T-helper 1 cell treated with Interleukin-12 subunit alpha and Interleukin-12 subunit beta and Interleukin-4 antibody, amounts not matched to agents 30 ng/mL and 1 ng/mL, for 36 hours (primary cell): ENCODE data around the gene PIBF1. TPM values are rescaled to one million over a fixed set of nuclear protein-coding genes. Genes with fewer than 3 reads are reported as not detected.

Experiments
- intact Hi-C: fragments of 100-400 bp; cut with micrococcal nuclease; formaldehyde crosslinking; loops from one replicate; pipeline ENCODE4 v1.15.1; 2024
- total RNA-seq: library from RNA; stranded (reverse); gene quantifications from 2 replicates; pipeline ENCODE4 v1.2.3, GENCODE V29; 2022

The PIBF1 gene
- total RNA-seq, 1 donor from 2014 or later, result 22.1 TPM

DNA sequence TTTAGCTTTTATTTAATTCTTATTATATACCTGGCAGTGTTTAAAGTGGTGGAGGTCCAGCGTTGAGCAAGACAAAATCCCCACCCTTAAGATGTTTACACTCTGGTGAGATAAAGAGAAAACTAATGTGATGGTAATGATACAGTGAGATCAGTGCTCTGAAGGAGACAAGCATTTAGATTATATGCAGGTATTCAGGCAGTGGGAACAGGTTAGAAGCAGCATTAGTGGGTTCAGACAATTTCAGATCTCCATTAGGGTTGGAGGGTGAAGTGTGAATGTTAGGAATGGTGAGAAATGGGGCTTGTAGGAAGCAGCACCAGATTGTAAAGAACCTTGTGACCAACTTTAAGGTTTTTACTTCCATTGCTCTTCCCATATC is 39.0 kb downstream of the PIBF1 start:
- intact Hi-C loops, result no loop called here

DNA sequence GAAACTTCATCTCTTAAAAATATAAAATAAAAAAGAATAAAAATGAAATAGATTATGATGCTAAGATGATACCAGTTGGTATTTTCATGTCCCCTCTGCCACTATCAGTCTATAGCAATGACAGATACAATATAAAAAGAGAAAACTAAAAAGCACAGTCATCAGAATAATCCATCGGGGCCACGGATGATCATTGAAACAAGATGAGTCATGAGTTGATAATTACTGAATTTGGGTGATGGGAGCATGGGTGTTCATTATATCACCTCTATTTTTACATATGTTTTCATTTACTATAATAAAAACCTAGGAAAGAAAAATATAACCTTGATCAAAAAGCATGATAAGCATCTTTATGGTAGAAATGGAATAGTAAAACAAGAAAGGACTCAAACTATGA is 41.1 kb downstream of the PIBF1 start:
- intact Hi-C loops, result no loop called here

DNA sequence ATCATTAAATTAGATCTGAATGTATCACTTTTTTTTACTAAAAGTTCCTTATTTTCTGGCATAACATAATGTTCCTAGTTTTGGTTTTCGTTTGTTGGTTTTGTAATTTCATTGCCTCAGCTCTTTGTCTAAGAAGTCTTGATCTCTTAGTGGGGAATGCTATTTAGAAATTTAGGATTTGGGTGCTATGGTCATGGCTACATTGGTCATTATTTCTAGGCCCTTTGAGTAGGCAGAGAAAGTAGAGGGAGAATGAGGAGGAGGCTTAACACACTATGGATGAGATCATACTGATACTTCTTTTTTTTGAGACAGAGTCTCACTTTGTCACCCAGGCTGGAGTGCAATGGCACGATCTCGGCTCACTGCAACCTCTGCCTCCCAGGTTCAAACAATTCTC is 41.8 kb downstream of the PIBF1 start:
- intact Hi-C loops, result no loop called here

DNA sequence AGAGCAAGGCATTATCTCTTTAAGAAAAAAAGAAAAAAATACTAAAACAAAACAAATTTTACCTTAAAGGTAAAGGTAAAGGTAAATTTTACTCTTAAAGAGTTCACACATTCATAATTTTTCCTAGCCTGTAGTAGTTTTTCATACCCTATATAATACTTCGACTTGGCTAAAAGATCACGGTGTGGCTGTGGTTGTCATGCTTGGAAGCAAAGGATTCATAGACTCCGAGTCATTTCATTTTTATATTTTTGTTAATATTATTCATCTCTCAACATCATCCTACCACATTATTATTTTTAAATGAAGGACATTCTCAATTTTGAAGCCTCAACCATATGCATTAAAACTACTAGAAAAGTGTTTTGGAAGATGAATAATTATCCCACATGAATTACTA is 52.7 kb downstream of the PIBF1 start:
- intact Hi-C loops, result no loop called here

DNA sequence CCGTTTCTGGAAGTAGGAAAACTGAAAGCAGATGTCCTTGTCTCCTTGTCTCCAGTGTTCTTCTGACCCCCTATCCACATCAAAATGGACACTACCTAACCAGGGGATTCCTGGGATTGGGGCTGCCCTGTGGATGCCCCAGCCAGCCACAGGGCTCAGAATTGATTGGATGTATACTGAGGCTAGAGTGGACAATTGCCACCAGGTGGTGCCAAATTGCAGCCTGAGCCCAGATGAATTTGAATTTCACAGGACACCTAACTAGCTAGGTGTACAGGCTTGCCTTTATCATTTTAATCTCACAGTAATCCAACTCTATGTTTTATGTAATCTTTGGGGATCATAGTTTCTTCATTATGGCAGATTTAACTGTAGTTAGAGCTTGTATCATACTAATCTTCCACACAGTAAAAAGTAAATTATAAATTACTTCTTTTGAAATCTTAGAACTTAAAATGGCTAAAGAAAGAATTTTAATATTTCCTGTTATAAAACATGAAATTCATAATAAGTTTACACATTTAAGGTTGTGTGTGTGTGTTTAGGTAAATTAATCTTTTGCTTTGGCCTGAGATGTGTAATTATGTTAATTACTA is 58.0 kb downstream of the PIBF1 start:
- intact Hi-C loops, result loop anchor here (1.0 to 10.0 kb wide), 3 partner anchors 215 to 868 kb away; partner anchors contain the start of gene KLF5

DNA sequence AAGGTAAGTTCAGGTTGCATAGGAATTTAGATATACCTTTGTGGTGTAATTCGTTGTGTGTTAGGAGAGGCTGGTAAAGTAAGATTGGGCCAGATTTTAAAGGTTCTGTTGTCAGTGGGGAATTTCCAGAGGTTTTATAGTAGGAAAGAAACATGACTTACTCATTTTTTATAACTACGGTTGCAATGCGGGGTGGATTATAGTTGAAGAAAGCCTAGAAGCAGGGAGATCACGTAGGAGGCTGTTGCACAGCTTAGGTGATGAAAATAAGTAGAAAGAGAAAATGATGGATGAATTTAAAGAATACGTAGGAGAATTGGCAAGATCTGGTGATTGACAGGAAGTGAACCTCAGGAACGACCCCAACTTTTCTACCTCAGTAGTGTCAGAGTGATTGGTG is 61.1 kb downstream of the PIBF1 start:
- intact Hi-C loops, result loop anchor here (10.0 kb wide), 1 partner anchor 212 kb away; the partner anchor contains the start of gene KLF5

DNA sequence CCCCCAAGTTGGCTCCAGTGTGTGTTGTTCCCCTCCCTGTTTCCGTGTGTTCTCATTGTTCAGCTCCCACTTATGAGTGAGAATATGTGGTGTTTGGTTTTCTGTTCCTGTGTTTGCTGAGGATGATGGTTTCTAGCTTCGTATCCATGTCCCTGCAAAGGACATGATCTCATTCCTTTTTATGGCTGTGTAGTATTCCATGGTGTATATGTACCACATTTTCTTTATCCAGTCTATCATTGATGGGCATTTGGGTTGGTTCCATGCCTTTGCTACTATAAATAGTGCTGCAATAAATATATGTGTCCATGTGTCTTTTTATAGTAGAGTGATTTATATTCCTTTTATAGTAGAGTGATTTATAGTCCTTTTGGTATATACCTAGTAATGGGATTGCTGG is 63.2 kb downstream of the PIBF1 start:
- intact Hi-C loops, result loop anchor here (10.0 kb wide), 1 partner anchor 210 kb away; the partner anchor contains the start of gene KLF5

DNA sequence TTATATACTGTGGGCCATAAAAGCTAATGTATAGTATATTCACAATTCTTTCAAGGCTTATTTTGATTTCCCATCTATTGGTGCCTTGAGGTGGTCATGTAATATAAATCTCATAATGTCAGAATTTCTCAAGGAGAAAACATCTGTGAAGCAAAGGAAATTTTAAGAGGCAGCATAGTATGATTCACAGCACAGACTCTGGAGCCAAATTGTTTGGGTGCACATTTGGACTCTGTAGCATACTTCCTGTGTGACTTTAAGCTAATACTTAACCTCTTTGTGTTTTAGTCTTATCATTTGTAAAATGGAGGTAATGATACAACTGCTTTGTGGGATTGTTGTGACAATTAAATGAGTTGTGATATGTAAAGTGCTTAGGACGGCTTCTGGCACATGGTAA is 67.6 kb downstream of the PIBF1 start:
- intact Hi-C loops, result loop anchor here (10.0 kb wide), 1 partner anchor 205 kb away; the partner anchor contains the start of gene KLF5

DNA sequence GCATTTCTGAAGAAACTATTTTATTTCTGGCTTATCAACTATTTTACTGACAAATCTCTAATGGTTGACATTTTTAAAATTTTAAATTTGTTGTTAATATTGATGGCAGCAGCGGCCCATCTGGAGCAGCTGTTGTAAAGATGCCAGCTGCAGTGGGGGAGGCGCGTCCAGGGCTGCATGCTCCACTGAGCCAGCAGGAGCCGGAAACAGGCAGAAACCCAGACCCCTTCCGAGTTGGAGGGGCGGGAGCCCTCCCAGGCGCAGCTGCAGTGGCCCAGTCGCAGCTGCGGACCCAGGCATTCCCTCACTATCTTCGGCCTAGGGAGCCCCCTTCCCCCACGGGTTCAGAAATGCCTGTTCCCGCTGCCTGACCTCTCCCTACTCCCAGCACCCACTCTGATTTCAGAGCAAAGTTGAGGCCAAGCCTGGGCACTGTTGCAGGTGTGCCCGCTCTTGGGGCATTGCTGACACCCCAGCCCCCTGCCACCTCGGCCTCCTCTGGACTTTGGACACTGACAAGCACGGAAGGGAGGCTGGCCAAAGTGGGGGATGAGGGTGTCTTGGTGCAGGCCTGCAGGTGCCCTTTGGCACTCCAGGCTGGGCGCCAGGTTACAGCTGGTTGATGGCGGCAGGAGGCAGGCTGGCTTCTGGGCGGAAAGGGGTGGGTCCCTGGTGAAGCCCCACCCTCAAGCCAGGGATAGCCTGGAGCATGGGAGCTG is 69.2 kb downstream of the PIBF1 start:
- intact Hi-C loops, result no loop called here

DNA sequence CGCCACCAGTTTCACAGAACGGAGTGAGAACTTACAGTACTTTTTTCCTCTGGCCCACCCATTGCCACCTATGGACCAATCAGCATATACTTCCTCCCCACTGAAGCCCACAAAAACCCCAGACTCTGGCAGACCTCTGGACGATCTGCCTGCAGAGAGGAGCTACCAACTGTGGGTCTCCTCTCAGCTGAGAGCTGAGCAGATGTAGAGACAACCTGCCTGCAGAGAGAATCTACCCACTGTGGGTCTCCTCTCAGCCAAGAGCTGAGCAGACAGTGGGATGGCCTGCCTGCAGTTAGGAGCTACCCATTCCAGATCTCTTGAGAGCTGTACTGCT is 69.7 kb downstream of the PIBF1 start:
- intact Hi-C loops, result no loop called here

DNA sequence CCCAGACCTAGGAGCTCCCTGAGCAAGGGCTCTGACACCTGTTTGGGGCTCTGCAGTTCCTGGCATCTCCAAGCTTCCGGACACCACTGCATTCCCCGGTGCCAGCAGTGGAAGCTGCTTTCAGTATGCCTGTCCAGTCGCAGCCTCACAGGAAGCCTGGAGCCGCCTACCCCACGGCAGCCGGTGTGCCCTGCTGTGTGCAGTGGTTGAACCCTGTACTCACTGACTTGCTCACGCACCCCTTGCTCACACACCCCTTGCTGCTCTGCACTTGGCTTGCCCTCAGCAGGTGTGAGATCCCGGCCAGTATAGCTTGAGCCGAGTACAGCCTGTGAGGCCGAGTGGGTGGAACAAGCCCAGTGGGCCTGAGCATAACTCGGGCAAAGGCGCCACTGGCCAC is 70.3 kb downstream of the PIBF1 start:
- intact Hi-C loops, result no loop called here

DNA sequence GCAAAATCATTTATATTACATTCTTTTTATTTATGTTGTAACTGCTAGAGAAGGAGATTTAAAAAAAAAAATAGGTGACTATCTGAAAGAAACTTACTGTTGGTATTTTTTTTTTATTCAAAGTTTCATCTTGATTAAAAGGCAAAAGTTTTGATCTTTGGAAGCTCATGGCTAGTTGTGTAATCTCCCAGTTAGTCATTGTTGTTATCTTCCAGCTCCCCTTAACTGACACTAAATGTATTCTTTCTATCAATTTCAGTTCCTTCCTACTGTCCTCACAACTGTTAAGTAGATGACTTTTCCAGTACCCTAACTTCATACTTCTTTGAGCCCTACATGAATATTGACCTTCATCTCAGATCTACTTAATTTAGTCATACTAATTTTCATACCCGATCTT is 71.1 kb downstream of the PIBF1 start:
- intact Hi-C loops, result no loop called here

DNA sequence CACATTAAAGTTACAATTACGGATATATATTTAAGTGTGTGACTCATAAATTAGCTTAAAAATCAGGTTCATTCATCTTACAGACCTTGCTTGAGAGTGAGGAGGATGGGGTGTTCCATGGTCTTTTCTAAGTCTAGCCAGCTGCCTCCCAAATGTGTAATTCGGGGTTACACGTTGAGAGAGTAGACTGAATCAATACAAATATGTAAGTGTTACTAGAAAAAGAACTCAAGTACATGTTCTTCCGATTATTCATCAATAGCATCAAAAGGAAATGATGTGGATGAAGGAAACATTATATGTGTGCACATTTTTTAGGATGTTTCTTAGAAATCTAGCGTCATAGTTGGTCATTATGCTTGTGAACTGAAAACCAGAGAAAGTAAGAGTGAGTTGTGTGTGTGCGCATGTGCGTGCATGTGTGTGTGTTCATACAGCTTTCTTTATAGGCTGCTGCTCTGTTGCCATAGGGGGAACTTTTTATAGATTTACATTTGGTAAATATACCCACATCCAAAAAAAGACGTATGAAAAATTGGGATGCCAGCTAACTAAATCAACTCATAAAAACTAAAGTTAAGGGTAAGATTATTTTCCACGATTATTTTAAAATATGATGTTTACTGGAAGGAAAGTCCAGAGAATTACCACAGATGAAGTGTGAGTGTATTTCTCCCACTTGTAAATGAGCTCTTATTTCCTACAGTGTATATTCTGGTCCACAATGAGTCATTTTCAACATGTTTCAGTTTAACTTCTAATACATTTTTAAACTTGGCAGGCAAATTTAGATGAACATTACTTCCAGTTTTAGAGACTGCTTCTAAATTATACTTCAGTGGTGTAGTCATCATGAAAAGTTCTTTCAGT is 82.4 kb downstream of the PIBF1 start:
- intact Hi-C loops, result no loop called here

DNA sequence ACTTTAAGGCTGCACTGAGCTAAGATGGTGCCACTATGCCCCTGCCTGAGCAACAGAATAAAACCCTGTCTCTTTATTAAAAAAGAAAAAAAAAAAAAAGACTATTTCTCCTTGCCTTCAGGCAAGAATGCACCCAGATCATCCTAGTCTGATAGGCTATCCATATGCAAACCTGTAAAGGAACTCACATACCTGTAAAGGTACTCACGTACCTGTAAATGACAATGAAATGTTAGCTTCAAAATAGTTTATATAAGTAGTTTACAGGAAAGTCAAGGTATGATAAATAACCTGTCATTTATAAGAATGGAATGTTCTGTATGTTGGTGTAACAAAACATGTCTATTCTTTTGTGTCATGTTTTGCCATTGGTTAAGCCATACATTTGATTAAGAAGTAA is 86.3 kb downstream of the PIBF1 start:
- intact Hi-C loops, result no loop called here

DNA sequence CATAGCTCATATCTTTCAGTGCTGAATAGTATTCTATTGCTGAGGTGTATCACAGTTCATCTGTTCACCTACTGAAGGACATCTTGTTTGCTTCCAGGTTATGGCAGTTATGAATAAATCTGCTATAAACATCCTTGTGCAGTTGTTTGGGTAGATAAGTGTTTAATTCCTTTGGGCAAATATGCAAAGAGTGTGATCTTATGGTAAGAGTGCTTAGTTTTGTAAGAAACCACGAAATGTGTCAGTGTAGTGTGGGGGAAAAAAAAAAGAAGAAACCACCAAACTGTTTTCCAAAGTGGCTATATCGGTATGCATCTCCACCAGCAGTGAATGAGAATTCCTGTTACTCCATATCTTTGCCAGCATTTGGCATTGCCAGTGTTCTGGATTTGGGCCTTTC is 93.3 kb downstream of the PIBF1 start:
- intact Hi-C loops, result loop anchor here (5.0 kb wide), 1 partner anchor 1523 kb away; no protein-coding TSS in a partner anchor

DNA sequence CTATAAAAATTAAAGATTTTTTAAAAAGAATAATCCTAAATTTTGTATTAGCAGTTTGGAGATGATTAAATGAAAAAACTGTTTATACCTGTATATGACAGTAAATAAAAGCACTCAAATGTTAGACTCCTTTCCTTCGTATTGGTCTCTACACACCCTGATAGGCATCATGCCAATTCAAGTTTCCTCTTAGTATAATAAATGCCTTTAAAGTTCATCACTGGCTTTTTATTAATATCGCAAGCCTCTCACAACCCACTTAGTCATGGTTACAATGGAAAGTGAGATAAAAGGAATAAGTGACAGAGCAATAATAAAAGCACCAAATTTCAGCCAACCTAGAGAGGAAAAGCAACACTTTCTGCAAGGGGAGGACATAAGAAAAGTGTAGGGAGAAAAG is 102.2 kb downstream of the PIBF1 start:
- intact Hi-C loops, result no loop called here

DNA sequence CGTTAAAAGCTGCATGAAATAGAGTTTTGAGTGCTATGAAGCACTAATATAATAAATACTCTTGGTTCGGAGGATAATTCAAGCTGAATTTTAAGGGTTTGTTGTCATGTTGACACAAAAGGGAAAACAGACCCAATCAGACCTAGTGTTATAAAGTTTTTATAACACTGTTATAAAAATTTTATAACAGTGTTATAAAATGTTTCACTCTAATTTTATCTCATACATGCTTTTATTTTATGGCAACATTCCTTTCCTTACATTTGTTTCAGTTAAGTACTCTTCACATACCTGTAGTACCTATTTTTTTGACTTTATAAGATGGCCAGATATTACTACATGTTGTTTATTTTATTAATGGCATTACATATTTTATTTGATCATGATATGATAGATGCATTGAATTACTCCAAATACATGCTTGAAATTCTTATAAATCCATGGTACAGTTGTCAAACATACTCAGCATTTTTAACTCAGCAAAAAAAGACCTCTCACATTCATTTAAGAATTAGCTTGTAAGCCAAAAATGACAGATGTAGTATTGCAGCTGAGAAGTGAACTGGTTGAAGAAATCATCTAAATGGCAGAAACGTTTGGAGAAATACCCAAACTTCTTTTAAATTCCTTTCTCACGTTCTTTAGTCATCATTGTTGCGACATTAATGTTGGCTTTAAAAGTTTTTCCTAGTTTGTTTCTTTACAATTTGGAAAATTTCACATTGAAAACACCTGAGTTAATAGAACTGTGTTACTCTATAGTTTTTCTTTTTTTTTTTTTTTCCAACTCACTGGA is 104.5 kb downstream of the PIBF1 start:
- intact Hi-C loops, result no loop called here

DNA sequence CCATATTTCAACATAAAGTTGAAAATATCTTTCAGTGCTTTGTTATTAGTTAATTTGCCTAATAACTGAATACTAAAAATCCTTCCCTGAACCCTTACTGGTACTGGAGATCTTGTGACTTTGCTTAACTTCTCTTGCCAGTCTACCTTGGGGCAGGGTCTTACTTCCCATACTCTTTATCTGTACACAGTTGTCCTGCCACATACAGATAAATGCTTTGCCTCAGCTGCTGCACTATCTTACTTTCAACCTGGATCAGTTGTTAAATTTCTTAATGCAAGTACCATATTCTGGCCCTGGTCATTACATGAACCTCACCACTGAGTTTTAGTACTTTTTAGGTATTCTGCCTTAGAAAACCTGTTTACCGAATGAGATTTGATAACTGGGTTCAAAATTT is 107.6 kb downstream of the PIBF1 start:
- intact Hi-C loops, result no loop called here

DNA sequence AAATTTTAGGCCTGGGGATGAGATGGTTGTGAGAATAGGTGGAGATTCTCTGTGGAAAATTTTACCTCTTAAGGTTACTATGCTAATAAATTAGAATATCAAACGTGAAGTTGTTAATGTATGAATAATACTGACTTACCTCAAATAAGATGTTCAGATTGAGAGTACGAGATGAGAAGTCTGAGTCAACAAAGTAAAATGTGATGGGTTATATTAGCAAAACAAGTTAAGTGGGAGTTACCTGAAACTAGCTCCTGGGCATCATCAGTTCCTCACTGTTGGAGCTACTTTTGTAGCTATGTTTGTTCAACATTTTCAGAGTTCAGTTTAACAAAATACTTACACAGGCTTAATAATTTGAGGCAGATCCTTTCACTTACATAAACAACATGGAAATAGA is 108.6 kb downstream of the PIBF1 start:
- intact Hi-C loops, result no loop called here

DNA sequence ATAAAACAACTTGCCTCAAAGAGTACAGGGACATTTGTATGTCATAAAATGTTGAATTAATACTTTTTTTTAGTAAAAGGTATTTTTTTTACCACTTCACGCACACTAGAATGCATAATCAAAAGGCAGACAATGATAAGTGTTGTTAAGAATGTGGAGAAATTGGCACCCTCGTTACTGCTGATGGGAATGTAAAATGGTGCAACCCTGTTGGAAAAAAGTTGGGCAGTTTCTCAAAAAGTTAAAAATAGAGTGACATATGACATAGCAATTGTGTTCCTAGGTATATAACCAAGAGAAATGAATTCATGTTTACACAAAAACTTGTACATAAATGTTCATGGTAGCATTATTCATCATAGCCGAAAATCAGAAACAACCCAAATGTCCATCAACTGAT is 109.5 kb downstream of the PIBF1 start:
- intact Hi-C loops, result no loop called here

DNA sequence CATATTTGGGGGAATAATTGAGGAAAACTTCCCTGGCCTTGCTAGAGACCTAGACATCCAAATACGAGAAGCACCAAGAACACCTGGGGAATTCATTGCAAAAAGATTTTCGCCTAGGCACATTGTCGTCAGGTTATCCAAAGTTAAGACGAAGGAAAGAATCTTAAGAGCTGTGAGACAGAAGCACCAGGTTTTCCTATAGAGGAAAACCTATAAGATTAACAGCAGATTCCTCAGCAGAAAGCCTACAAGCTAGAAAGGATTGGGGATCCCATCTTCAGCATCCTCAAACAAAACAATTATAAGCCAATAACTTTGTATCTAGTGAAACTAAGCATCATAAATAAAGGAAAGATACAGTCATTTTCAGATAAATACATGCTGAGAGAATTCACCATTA is 114.9 kb downstream of the PIBF1 start:
- intact Hi-C loops, result no loop called here
